GM19372 (cell line): ENCODE data around the gene MAP6.

Source experiments
- ATAC-seq: cut with Tn5 transposase; IDR thresholded peaks from one replicate; pipeline ENCODE4 v1.9.1; 2021; ENCODE audit warnings: mild to moderate bottlenecking, low read depth, moderate library complexity; ENCODE audit not compliant: unreplicated experiment

The MAP6 gene

GRCh38 chr11:75555079-75555811 is 113.6 kb downstream of the MAP6 start:
- no peak for ATAC-seq

- ATAC-seq: no peak
Observed at GRCh38 chr11:75554258-75555022, 114.4 kb downstream of the MAP6 start.

DNA sequence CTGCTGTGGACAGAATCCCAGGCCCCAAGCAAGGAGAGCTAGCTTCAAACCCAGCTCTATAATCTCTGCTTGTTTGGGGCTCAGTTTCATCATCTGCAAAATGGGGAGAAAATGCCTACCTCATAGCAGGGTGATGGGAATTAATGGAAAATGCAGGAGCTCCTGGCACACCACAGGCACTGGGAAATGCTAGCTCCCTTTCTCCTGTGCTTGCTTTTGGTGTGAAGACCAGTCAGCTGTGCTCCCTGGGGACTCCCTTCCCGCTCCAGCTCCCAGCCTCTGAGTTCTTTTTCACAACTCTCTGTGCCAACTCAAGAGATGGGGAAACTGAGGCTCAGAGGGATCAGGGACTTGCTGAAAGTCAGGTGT is 115.0 kb downstream of the MAP6 start:
- no peak for ATAC-seq

- no peak for ATAC-seq
Observed at GRCh38 chr11:75553182-75553581, 115.7 kb downstream of the MAP6 start.

DNA sequence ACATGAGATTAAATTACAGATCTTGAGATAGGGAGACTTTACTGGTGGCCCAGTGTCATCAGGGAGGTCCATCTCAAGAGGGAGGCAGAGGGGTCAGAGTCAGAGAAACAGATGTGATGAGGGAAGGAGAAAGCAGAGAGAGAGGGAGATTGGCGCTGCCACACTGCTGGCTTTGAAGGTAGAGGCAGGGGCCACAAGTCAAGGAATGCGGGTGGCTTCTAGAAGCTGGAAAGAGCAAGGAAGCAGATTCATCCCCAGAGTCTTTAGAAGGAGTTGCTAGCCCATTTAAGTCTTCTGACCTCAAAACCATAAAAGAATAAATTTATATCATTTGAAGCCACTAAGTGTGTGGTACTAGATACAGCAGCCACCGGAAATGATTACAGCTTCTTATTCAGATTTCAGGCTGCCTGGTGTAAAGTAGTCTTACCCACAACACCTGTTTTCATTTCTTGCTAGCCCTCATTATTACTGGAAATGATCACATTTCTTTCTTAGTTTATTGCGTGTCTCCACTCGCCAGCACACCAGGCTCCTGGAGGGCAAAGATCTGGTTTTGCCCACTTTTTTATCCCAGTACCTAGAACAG is 119.4 kb downstream of the MAP6 start:
- ATAC-seq: no peak

GRCh38 chr11:75548595-75549272 is 120.1 kb downstream of the MAP6 start:
- ATAC-seq: no peak

DNA sequence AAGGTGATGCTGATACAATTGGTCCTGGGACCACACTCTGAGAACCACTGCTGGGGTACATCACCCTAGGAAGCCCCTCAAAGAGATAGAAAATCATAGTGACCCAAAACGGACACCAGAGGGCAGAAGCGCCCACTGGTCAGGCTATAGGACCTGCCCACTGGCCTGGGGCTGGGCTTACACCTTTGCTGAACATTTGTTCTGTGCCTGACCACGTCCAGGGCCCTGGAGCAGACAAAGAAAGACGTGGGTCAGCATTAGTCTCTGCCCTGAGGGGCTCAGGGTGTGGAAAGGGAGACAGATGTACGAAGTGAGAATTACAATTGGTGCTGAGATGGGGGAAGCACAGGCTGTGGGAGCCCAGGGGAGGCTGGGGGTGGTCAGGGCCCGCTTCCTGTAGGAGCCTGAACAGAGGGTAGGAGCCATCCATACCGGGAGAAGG is 121.2 kb downstream of the MAP6 start:
- ATAC-seq: no peak

- no peak for ATAC-seq
Observed at GRCh38 chr11:75547177-75547576, 121.7 kb downstream of the MAP6 start.

- ATAC-seq: no peak
Observed at GRCh38 chr11:75543806-75544205, 125.0 kb downstream of the MAP6 start.

DNA sequence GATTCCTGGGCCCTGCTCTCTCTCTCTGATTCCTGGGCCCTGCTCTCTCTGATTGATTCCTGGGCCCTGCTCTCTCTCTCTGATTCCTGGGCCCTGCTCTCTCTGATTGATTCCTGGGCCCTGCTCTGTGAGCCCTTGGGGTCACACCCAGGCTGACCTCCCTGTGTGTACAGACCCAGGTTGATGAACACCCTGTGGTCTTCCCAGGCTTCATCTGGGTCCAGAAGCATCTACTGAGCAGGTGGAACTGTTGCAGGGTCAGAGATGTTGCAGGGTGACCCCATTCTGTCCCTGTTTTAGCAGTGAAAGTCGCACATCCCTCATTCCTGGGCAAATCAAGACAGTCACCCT is 126.8 kb downstream of the MAP6 start:
- ATAC-seq: no peak

- ATAC-seq: no peak
Observed at GRCh38 chr11:75541193-75542087, 127.4 kb downstream of the MAP6 start.

DNA sequence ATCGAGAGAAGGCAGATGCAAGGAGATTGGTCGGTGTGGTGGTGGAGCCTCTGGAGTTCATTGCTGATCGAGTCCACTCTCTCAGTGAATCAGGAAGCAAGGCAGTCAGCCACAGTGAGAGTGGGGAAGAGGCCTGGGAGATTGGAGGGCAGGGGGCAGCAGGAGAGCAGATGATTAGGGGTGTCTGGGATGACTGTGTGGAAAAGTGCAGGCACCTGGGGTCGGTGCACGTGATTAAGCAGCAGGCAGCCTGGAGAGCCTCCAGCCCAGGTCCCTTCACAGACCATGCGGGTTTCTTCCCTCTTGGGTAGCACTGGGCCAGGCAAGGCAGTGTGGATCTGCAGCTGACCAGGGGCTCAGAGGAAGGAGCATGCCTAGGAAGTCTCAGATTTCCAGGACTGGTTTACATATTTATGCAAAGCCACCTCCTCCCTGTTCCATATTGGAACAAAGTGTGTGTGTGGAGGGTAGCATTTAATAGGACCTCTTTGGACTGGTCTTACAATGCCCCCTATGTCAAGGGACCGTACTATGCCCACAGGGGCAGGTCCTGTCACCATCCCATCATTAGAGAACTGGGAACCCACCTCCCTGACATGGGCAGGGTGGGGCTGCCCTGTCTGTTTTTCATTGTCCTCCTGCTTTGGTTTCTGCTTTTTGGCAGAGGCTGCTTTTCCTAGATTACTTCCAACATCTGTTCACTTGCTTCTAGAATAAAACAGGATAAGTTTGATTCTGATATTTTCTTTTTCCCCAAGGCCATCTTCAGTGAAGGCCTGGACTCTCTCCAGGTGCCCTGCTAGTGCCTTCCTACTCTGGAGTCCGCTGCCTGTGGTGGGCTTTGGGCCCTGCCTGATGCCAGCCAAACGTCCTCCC is 129.1 kb downstream of the MAP6 start:
- no peak for ATAC-seq

DNA sequence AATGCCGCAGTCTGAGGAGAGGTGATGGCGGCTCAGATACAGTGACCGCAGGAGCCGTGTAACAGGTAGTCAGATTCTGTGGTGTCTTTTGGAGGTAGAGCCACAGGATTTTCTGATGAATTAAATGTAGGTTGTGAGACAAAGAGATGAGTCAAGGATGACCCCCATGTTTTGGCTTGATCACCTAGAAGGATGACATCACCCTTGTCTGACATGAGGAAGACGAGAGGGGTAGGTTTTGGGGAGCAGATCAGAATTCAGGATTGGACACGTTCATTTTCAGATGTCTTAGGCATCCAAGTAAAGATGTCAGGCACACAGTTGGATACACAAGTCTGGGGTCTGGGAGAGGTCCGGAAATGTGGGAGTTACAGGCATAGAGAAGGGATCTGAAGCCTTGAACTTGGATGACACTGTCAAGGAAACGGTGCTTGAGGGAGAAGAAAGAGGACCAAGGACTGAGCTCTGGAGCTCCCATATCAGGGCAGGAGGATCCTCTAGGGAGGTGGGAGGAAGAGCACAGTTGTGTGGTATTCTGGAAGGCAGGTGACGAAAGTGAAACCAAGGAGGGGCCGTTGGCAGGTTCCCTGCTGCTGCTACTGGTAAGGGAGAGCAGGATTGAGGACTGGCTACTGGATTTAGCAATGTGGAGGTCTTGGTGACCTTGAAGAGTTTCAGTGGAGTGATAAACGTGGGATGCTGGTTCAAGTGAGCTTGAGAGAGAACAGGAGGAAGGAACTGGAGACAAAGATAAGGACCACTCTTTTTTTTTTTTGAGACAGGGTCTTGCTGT is 130.5 kb downstream of the MAP6 start:
- no peak for ATAC-seq

GRCh38 chr11:75537740-75538139 is 131.1 kb downstream of the MAP6 start:
- ATAC-seq: no peak
